GM23338 (cell line): ENCODE results near the gene JMY. TPM values are rescaled to one million over a fixed set of nuclear protein-coding genes. Genes with fewer than 3 reads are reported as not detected.

Experiments
- ATAC-seq: fragments of 200-7000 bp; cut with Tn5 transposase; 3 replicates; pipeline ENCODE4 v1.9.1; 2020
- DNase-seq: peaks from one replicate; pipeline ENCODE4 v3.0.0-alpha.2; 2015; ENCODE audit warnings: low spot score
- H2AFZ ChIP-seq: fragments of 200-600 bp; sonication (generic); 2 replicates; pipeline ENCODE4 v1.8.0; 2016; ENCODE audit warnings: antibody characterized with exemption, mild to moderate bottlenecking, moderate library complexity
- H3F3A ChIP-seq: fragments of 200-600 bp; sonication (generic); replicated peaks from 2 replicates; pipeline ENCODE4 v1.8.0; 2017; ENCODE audit warnings: antibody characterized with exemption, mixed run types, low read depth
- H3K27ac ChIP-seq: fragments of 200-600 bp; sonication (generic); 2 replicates; pipeline ENCODE4 v1.6.1; 2016; ENCODE audit warnings: low read depth
- H3K27me3 ChIP-seq: fragments of 200-600 bp; sonication (generic); 2 replicates; pipeline ENCODE4 v1.8.0; 2016; ENCODE audit warnings: mild to moderate bottlenecking, mixed run types, moderate library complexity; ENCODE audit not compliant: insufficient read depth
- H3K36me3 ChIP-seq: fragments of 200-600 bp; sonication (generic); 2 replicates; pipeline ENCODE4 v1.8.0; 2016; ENCODE audit warnings: mild to moderate bottlenecking; ENCODE audit not compliant: insufficient read depth
- H3K4me1 ChIP-seq: fragments of 200-600 bp; sonication (generic); 2 replicates; pipeline ENCODE4 v1.8.0; 2016; ENCODE audit warnings: mild to moderate bottlenecking, moderate library complexity; ENCODE audit not compliant: insufficient read depth
- H3K4me2 ChIP-seq: fragments of 200-600 bp; sonication (generic); 2 replicates; pipeline ENCODE4 v1.7.1; 2017; ENCODE audit warnings: mixed run types
- H3K4me3 ChIP-seq: fragments of 200-600 bp; sonication (generic); 2 replicates; pipeline ENCODE4 v1.6.1; 2016; ENCODE audit warnings: mixed run types
- H3K79me2 ChIP-seq: fragments of 200-600 bp; sonication (generic); replicated peaks from 2 replicates; pipeline ENCODE4 v1.8.0; 2017; ENCODE audit warnings: mild to moderate bottlenecking; ENCODE audit not compliant: insufficient read depth
- H3K9me2 ChIP-seq: fragments of 200-600 bp; sonication (generic); 2 replicates; pipeline ENCODE4 v1.8.0; 2017; ENCODE audit not compliant: insufficient read depth
- H4K20me1 ChIP-seq: fragments of 200-600 bp; sonication (generic); replicated peaks from 2 replicates; pipeline ENCODE4 v1.8.0; 2017; ENCODE audit warnings: mild to moderate bottlenecking; ENCODE audit not compliant: insufficient read depth
- H3K27ac Mint-ChIP-seq: 2 replicates; pipeline ENCODE4 v1.8.0; 2020; ENCODE audit warnings: inconsistent platforms, mild to moderate bottlenecking, moderate library complexity, mixed read lengths
- H3K27me3 Mint-ChIP-seq: 3 replicates; pipeline ENCODE4 v1.8.0; 2022; ENCODE audit warnings: low read depth, mild to moderate bottlenecking, moderate library complexity, mixed read lengths, inconsistent platforms; ENCODE audit not compliant: insufficient read depth, poor library complexity
- H3K36me3 Mint-ChIP-seq: 3 replicates; pipeline ENCODE4 v1.8.0; 2021; ENCODE audit warnings: low read depth, mild to moderate bottlenecking, inconsistent platforms, moderate library complexity, mixed read lengths
- H3K4me1 Mint-ChIP-seq: 3 replicates; pipeline ENCODE4 v1.8.0; 2020; ENCODE audit warnings: mild to moderate bottlenecking, inconsistent platforms, mixed read lengths
- H3K4me3 Mint-ChIP-seq: 3 replicates; pipeline ENCODE4 v1.8.0; 2021; ENCODE audit warnings: moderate library complexity, mild to moderate bottlenecking, inconsistent platforms, mixed read lengths
- H3K9me3 Mint-ChIP-seq: 3 replicates; pipeline ENCODE4 v1.8.0; 2020; ENCODE audit warnings: moderate library complexity, mild to moderate bottlenecking, inconsistent platforms, mixed read lengths
- CREB1 ChIP-seq: fragments of 250-450 bp; sonication (Bioruptor Pico); IDR thresholded peaks from 2 replicates; pipeline ENCODE4 v1.5.0; 2020; ENCODE audit warnings: low read depth, mild to moderate bottlenecking, moderate library complexity
- EZH2phosphoT487 ChIP-seq: fragments of 200-600 bp; sonication (generic); IDR thresholded peaks from one replicate; pipeline ENCODE4 v1.8.1; 2018; ENCODE audit warnings: antibody characterized with exemption; ENCODE audit not compliant: unreplicated experiment
- STAT1 ChIP-seq: IDR thresholded peaks from one replicate; pipeline ENCODE4 v1.6.1; 2016; ENCODE audit warnings: antibody characterized with exemption; ENCODE audit not compliant: unreplicated experiment
- ZNF114 ChIP-seq: fragments of 250-450 bp; sonication (Bioruptor Pico); IDR thresholded peaks from 2 replicates; pipeline ENCODE4 v1.5.0; 2020; ENCODE audit warnings: mild to moderate bottlenecking, moderate library complexity
- ZNF331 ChIP-seq: fragments of 250-450 bp; sonication (Bioruptor Pico); IDR thresholded peaks from 2 replicates; pipeline ENCODE4 v1.5.0; 2020; ENCODE audit warnings: low read depth, mild to moderate bottlenecking, moderate library complexity
- polyA plus RNA-seq: library from polyadenylated mRNA; unstranded; fragments of >200 nt; fragmentation: Nextera tagmentation; extraction: Ambion mirVana; gene quantifications from 2 replicates; pipeline ENCODE4 v1.2.1, GENCODE V29; 2016
- total RNA-seq: library from RNA; depleted of rRNA; stranded (reverse); fragments of >200 nt; shearing (Covaris generic); gene quantifications from 2 replicates; pipeline ENCODE4 v1.2.3, GENCODE V29; 2014
- TF ChIP-seq, protein P1 (sequence below): fragments of 250-450 bp; sonication (Bioruptor Pico); IDR thresholded peaks from 2 replicates; pipeline ENCODE4 v1.5.0; 2020; ENCODE audit warnings: mild to moderate bottlenecking, moderate library complexity
- TF ChIP-seq, protein P2 (sequence below), 2 experiments: fragments of 200-600 bp in 1 of 2; sonication (generic) in 1 of 2; conservative IDR thresholded peaks; 2 replicates each; pipeline versions ENCODE4 v1.5.1 to v1.6.1; 2016 to 2017; ENCODE audit warnings: antibody characterized with exemption in 2 of 2, low read depth in 2 of 2, mild to moderate bottlenecking in 2 of 2, moderate library complexity in 1 of 2

The JMY gene
- total and polyA plus RNA-seq, 2 experiments from 2014 or later, result 6.2 to 18.4 TPM

DNA sequence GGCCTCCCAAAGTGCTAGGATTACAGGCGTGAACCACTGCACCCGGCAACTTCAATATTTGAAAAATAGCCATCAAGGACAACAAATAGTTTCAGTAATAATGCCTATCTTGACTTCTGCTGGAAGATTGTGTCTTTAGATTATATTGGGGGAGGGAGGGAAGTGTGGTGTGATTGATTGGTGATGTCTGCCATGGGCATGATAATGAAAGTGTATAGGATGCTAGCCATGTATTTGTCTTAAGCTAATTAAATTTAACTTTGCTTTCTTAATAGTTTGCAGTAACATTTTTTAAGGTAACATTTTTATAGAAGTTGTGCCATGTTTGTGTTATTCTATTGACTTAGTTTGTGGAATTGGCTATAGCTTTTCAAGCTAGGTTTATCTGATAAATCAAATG lies 4.6 kb downstream of the JMY start:
- Histone ChIP-seq H3K27ac (no peak overlapping the region), H3K9me2 (no peaks in the 10 kb centered on the region), H4K20me1 (no peaks in the 10 kb centered on the region; the same call in 1 of the 2 replicates), H3K4me2 (no peak overlapping the region), H3K4me1 (peaks cover 25% of the 10 kb centered on the region; the same call in 1 of the 2 replicates), H3F3A (no peaks in the 10 kb centered on the region), H3K79me2 (peaks cover 83% of the 10 kb centered on the region), H2AFZ (no peak overlapping the region), H3K36me3 (no peaks in the 10 kb centered on the region), H3K4me3 (no peak overlapping the region), H3K27me3 (0 out of 2 replicates have a peak, but pooled peaks cover 4% of the 10 kb centered on the region)
- H3K27ac Mint-ChIP-seq, result no peak overlapping the region
- no peak for TF ChIP-seq ZNF331 (CRISPR knock-in tag)
- no peak for TF ChIP-seq STAT1
- no peak for TF ChIP-seq CREB1
- TF ChIP-seq, protein P1, sequence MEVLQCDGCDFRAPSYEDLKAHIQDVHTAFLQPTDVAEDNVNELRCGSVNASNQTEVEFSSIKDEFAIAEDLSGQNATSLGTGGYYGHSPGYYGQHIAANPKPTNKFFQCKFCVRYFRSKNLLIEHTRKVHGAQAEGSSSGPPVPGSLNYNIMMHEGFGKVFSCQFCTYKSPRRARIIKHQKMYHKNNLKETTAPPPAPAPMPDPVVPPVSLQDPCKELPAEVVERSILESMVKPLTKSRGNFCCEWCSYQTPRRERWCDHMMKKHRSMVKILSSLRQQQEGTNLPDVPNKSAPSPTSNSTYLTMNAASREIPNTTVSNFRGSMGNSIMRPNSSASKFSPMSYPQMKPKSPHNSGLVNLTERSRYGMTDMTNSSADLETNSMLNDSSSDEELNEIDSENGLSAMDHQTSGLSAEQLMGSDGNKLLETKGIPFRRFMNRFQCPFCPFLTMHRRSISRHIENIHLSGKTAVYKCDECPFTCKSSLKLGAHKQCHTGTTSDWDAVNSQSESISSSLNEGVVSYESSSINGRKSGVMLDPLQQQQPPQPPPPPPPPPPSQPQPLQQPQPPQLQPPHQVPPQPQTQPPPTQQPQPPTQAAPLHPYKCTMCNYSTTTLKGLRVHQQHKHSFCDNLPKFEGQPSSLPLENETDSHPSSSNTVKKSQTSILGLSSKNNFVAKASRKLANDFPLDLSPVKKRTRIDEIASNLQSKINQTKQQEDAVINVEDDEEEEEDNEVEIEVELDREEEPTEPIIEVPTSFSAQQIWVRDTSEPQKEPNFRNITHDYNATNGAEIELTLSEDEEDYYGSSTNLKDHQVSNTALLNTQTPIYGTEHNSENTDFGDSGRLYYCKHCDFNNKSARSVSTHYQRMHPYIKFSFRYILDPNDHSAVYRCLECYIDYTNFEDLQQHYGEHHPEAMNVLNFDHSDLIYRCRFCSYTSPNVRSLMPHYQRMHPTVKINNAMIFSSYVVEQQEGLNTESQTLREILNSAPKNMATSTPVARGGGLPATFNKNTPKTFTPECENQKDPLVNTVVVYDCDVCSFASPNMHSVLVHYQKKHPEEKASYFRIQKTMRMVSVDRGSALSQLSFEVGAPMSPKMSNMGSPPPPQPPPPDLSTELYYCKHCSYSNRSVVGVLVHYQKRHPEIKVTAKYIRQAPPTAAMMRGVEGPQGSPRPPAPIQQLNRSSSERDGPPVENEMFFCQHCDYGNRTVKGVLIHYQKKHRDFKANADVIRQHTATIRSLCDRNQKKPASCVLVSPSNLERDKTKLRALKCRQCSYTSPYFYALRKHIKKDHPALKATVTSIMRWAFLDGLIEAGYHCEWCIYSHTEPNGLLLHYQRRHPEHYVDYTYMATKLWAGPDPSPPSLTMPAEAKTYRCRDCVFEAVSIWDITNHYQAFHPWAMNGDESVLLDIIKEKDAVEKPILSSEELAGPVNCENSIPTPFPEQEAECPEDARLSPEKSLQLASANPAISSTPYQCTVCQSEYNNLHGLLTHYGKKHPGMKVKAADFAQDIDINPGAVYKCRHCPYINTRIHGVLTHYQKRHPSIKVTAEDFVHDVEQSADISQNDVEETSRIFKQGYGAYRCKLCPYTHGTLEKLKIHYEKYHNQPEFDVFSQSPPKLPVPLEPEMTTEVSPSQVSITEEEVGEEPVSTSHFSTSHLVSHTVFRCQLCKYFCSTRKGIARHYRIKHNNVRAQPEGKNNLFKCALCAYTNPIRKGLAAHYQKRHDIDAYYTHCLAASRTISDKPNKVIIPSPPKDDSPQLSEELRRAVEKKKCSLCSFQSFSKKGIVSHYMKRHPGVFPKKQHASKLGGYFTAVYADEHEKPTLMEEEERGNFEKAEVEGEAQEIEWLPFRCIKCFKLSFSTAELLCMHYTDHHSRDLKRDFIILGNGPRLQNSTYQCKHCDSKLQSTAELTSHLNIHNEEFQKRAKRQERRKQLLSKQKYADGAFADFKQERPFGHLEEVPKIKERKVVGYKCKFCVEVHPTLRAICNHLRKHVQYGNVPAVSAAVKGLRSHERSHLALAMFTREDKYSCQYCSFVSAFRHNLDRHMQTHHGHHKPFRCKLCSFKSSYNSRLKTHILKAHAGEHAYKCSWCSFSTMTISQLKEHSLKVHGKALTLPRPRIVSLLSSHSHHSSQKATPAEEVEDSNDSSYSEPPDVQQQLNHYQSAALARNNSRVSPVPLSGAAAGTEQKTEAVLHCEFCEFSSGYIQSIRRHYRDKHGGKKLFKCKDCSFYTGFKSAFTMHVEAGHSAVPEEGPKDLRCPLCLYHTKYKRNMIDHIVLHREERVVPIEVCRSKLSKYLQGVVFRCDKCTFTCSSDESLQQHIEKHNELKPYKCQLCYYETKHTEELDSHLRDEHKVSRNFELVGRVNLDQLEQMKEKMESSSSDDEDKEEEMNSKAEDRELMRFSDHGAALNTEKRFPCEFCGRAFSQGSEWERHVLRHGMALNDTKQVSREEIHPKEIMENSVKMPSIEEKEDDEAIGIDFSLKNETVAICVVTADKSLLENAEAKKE (CRISPR knock-in tag), result no peak
- no peak for TF ChIP-seq ZNF114 (CRISPR knock-in tag)
- TF ChIP-seq, protein P2, sequence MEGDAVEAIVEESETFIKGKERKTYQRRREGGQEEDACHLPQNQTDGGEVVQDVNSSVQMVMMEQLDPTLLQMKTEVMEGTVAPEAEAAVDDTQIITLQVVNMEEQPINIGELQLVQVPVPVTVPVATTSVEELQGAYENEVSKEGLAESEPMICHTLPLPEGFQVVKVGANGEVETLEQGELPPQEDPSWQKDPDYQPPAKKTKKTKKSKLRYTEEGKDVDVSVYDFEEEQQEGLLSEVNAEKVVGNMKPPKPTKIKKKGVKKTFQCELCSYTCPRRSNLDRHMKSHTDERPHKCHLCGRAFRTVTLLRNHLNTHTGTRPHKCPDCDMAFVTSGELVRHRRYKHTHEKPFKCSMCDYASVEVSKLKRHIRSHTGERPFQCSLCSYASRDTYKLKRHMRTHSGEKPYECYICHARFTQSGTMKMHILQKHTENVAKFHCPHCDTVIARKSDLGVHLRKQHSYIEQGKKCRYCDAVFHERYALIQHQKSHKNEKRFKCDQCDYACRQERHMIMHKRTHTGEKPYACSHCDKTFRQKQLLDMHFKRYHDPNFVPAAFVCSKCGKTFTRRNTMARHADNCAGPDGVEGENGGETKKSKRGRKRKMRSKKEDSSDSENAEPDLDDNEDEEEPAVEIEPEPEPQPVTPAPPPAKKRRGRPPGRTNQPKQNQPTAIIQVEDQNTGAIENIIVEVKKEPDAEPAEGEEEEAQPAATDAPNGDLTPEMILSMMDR (conservative IDR thresholded peaks at IDR 0.05; ENCODE audit: low read depth in 2 of 2), result no peak
- no peak for TF ChIP-seq EZH2phosphoT487
- H3K4me1 Mint-ChIP-seq, result peaks cover 35% of the 10 kb centered on the region
- peaks cover 3% of the 10 kb centered on the region; the same call in 2 of the 3 replicates for H3K36me3 Mint-ChIP-seq
- ATAC-seq (no peak), DNase-seq (no peak)
- no peak overlapping the region for H3K4me3 Mint-ChIP-seq
- no peaks in the 10 kb centered on the region for H3K9me3 Mint-ChIP-seq
- peaks cover 4% of the 10 kb centered on the region for H3K27me3 Mint-ChIP-seq
